ENCODE measurements around the gene BCL7A. TPM values are rescaled to one million over a fixed set of nuclear protein-coding genes. Genes with fewer than 3 reads are reported as not detected.
A peak's percentile ranks its signal among the peaks of the same experiment; 100 is the strongest.

Gene BCL7A
- total and polyA plus RNA-seq, 9 of the 15 experiments (the other 6 are each of a cell fraction or from before 2014, with no cell fraction given), result 0.25 to 21.9 (median 14.9) TPM

DNA sequence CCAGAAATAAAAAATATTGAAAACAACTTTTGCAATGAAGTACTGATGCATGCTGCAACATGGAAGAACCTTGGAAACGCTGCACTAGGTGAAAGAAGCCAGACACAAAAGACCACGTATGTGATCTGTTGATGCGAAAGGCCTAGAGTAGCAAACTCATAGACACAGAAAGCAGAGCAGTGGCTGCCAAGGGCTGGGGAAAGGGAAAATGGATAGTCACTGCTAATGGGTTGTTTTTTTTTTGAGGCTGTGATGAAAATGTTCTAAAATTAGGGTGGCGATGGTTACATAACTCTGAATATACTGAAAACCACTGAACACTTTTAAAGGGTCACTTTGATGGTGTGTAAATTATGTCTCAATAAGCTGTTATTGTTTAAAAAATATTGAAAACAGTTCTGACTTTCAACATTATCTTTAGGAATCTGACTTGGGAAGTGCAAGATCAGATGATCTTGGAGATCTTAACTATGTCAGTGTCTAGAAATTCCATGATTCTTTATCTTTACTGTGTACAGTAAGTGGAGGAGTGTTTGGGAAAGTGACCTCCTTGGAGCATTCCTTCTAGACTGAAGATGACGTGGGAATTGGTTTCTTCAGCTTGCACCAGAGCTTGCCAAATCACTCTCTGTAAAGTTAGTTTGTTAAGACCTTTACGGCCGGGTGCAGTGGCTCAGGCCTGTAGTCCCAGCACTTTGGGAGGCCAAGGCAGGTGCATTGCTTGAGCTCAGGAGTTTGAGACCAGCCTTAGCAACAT lies 69.3 kb downstream of the BCL7A start:
- peaks cover 47 to 78% of the 10 kb centered on the region in 2 experiments; a peak in 4 of 5 replicates for H3K4me1 ChIP-seq (replicated peaks in 1 of 2; ENCODE audit: control insufficient read depth in 2 of 2, insufficient read depth in 2 of 2, low read length in 2 of 2)
- H3K27me3 ChIP-seq (ENCODE audit: control insufficient read depth in 2 of 2, insufficient read depth in 2 of 2, low read length in 2 of 2), result no peaks in the 10 kb centered on the region
- 74% methylated on average over 7 of the region's 7 CpGs for WGBS (ENCODE audit: insufficient coverage, low coverage, missing lambda C conversion rate)
- TF ChIP-seq MEF2D (tag; conservative IDR thresholded peaks at IDR 0.05; ENCODE audit: low read depth), result 0 out of 2 replicates have a peak, but pooled peaks have one; percentile 51
- no peak for TF ChIP-seq NR4A1 (CRISPR knock-in tag; IDR thresholded peaks at IDR 0.05)
- no peak for TF ChIP-seq NR4A1 (tag; IDR thresholded peaks at IDR 0.05)
- TF ChIP-seq ZNF830 (CRISPR knock-in tag; IDR thresholded peaks at IDR 0.05), result no peak
- TF ChIP-seq ERF (CRISPR knock-in tag; IDR thresholded peaks at IDR 0.05), result no peak
- TF ChIP-seq, protein P1, sequence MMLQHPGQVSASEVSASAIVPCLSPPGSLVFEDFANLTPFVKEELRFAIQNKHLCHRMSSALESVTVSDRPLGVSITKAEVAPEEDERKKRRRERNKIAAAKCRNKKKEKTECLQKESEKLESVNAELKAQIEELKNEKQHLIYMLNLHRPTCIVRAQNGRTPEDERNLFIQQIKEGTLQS (IDR thresholded peaks at IDR 0.05), result no peak
- TF ChIP-seq, protein P1 (CRISPR knock-in tag; conservative IDR thresholded peaks at IDR 0.05), result no peak
- no peak for TF ChIP-seq CHD1 (IDR thresholded peaks at IDR 0.05; ENCODE audit: low read length)
- TF ChIP-seq POLR2B (IDR thresholded peaks at IDR 0.05; ENCODE audit: low read depth, partially characterized antibody), result no peak
- no peak for TF ChIP-seq ELF2 (CRISPR knock-in tag; IDR thresholded peaks at IDR 0.05)
- 0 out of 2 replicates have a peak, but pooled peaks have one; percentile 25 for TF ChIP-seq ZFX (CRISPR knock-in tag; IDR thresholded peaks at IDR 0.05)
- no peak for TF ChIP-seq ZKSCAN8 (CRISPR knock-in tag; IDR thresholded peaks at IDR 0.05)
- TF ChIP-seq ETV5 (CRISPR knock-in tag; IDR thresholded peaks at IDR 0.05; ENCODE audit: low read depth), result no peak
- TF ChIP-seq ETV1 (tag; conservative IDR thresholded peaks at IDR 0.05; ENCODE audit: low read depth), result no peak
- no peak for TF ChIP-seq ZNF584 (CRISPR knock-in tag; IDR thresholded peaks at IDR 0.05; ENCODE audit: low read depth)
- 0 out of 2 replicates have a peak, but pooled peaks have one; percentile 25 for TF ChIP-seq ZNF766 (CRISPR knock-in tag; conservative IDR thresholded peaks at IDR 0.05)
- TF ChIP-seq CEBPG (CRISPR knock-in tag; IDR thresholded peaks at IDR 0.05), result peak; percentile 37; the same call in 1 of the 2 replicates
- 0 out of 4 replicates have a peak, but pooled peaks of 1 of the 2 experiments have one; percentile 29 for TF ChIP-seq CEBPG (tag; conservative IDR thresholded peaks at IDR 0.05 in 1 of 2, IDR thresholded peaks at IDR 0.05 in 1 of 2)
- in situ Hi-C loops (cut with MboI), result no loop called here
- no peak overlapping the region for H3K4me3 ChIP-seq
- intact Hi-C loops (cut with micrococcal nuclease), result no loop called here
- H3K27ac ChIP-seq (ENCODE audit: extremely low read depth, low read depth, low read length), result peak overlapping the region; percentile 28; the same call in 1 of the 3 replicates
- FAIRE-seq (no peak), DNase-seq (ENCODE audit: extremely low read depth in 1 of 4, low spot score in 3 of 4) (no peak), ATAC-seq (no peak)
- H3K79me2 ChIP-seq (ENCODE audit: control insufficient read depth, insufficient read depth, low read length), result peaks cover 99% of the 10 kb centered on the region
- ChIA-PET CTCF (ENCODE audit: low intra/inter-chr PET ratio) (no interaction called here), POLR2A (interaction anchor here (0.6 to 6.8 kb wide), 3 partner anchors 11 to 338 kb away, joined by 3 to 68 read pairs (median 3); partner anchors contain the start of gene MLXIP)
- H3K9me1 ChIP-seq (ENCODE audit: control insufficient read depth, insufficient read depth, low read length), result peaks cover 18% of the 10 kb centered on the region
- H2AFZ ChIP-seq (ENCODE audit: low read depth, low read length), result no peak overlapping the region
- no TSS peak for BruUV-seq (replicated peaks)
- H3K36me3 ChIP-seq (ENCODE audit: control insufficient read depth, insufficient read depth, low read length), result peaks cover 88% of the 10 kb centered on the region
- H3K9ac ChIP-seq (ENCODE audit: insufficient read depth in 1 of 2, low read depth in 2 of 2, low read length in 2 of 2), result no peak overlapping the region
- peaks cover 8% of the 10 kb centered on the region; the same call in 1 of the 2 replicates for H4K20me1 ChIP-seq (replicated peaks; ENCODE audit: control insufficient read depth, insufficient read depth, low read length)
- H3K4me2 ChIP-seq (ENCODE audit: insufficient read depth, low read length), result no peak overlapping the region
- H3K9me3 ChIP-seq (replicated peaks; ENCODE audit: control insufficient read depth, insufficient read depth, low read depth, low read length), result no peaks in the 10 kb centered on the region
